ENCODE results near the gene CINP.
A peak's percentile ranks its signal among the peaks of the same experiment; 100 is the strongest.

Gene CINP

GRCh38 chr14:102315121-102315520 is 47.6 kb downstream of the CINP start:
- no peak overlapping the region for H4K91ac ChIP-seq (ENCODE audit: low read length)
- DNase-seq = no peak

GRCh38 chr14:102314242-102315011 is 48.3 kb downstream of the CINP start:
- Histone ChIP-seq H3K27me3 (ENCODE audit: control insufficient read depth in 1 of 2, insufficient read depth in 1 of 2, low read length in 2 of 2) (no peaks in the 10 kb centered on the region), H2BK5ac (ENCODE audit: low read depth, low read length, poor library complexity, severe bottlenecking) (no peak overlapping the region), H2BK120ac (ENCODE audit: low read depth, low read length) (no peak overlapping the region), H3K23ac (ENCODE audit: low read length in 2 of 2) (no peak overlapping the region), H3K18ac (ENCODE audit: low read depth in 1 of 2, low read length in 2 of 2) (peak overlapping the region in 1 of 2 experiments; percentile 85), H3K36me3 (ENCODE audit: control insufficient read depth in 1 of 2, insufficient read depth in 2 of 2, low read depth in 1 of 2, low read length in 2 of 2) (no peaks in the 10 kb centered on the region), H4K91ac (ENCODE audit: low read length) (no peak overlapping the region), H3K14ac (ENCODE audit: low read length in 2 of 2) (peak overlapping the region in 1 of 2 experiments; percentile 51), H2BK15ac (ENCODE audit: low read depth, poor library complexity, severe bottlenecking) (peak overlapping the region; percentile 44), H3K4me1 (ENCODE audit: control insufficient read depth, insufficient read depth, low read depth, low read length) (peaks cover 15% of the 10 kb centered on the region), H3K9me3 (ENCODE audit: control insufficient read depth, low read length) (no peaks in the 10 kb centered on the region), H2AK5ac (ENCODE audit: low read length, severe bottlenecking) (no peak overlapping the region), H3K27ac (ENCODE audit: low read length, poor library complexity, severe bottlenecking) (no peak overlapping the region), H3K4me3 (ENCODE audit: insufficient read depth in 1 of 2, low read depth in 1 of 2, low read length in 2 of 2) (peak overlapping the region; percentile 62 to 70), H3K79me1 (replicated peaks; ENCODE audit: low read length, poor library complexity, severe bottlenecking) (no peaks in the 10 kb centered on the region), H3K9ac (ENCODE audit: low read length) (peak overlapping the region; percentile 77), H3K4me2 (ENCODE audit: low read length, poor library complexity, severe bottlenecking) (peak overlapping the region; percentile 96), H4K8ac (ENCODE audit: low read length) (peak overlapping the region; percentile 52), H3K4ac (ENCODE audit: low read depth in 1 of 2, low read length in 2 of 2) (no peak overlapping the region), H2AFZ (ENCODE audit: low read depth, low read length) (peak overlapping the region; percentile 46), H2BK12ac (ENCODE audit: low read length in 2 of 2) (peak overlapping the region in 1 of 2 experiments; percentile 79)
- 6% methylated on average over 49 of the region's 52 CpGs for WGBS
- DNase-seq = peak; percentile 79

More at GRCh38 chr14:102315121-102315520, 47.6 kb downstream of the CINP start:
- no peak overlapping the region for H2BK120ac ChIP-seq (ENCODE audit: low read depth, low read length)
- no peak overlapping the region for H3K27ac ChIP-seq (ENCODE audit: low read length, poor library complexity, severe bottlenecking)
- H3K14ac ChIP-seq (ENCODE audit: low read length in 2 of 2) = no peak overlapping the region
- H3K23ac ChIP-seq (ENCODE audit: low read length in 2 of 2) = peak overlapping the region in 1 of 2 experiments; percentile 26
- no peak overlapping the region for H2BK15ac ChIP-seq (ENCODE audit: low read depth, poor library complexity, severe bottlenecking)
- no peak overlapping the region for H2BK12ac ChIP-seq (ENCODE audit: low read length in 2 of 2)
- no peak overlapping the region for H3K4ac ChIP-seq (ENCODE audit: low read depth in 1 of 2, low read length in 2 of 2)
- H3K4me3 ChIP-seq (ENCODE audit: insufficient read depth in 1 of 2, low read depth in 1 of 2, low read length in 2 of 2) = no peak overlapping the region
- H3K4me2 ChIP-seq (ENCODE audit: low read length, poor library complexity, severe bottlenecking) = no peak overlapping the region
- no peak overlapping the region for H2BK5ac ChIP-seq (ENCODE audit: low read depth, low read length, poor library complexity, severe bottlenecking)
- no peaks in the 10 kb centered on the region for H3K36me3 ChIP-seq (ENCODE audit: control insufficient read depth in 1 of 2, insufficient read depth in 2 of 2, low read depth in 1 of 2, low read length in 2 of 2)
- no peaks in the 10 kb centered on the region for H3K9me3 ChIP-seq (ENCODE audit: control insufficient read depth, low read length)
- peaks cover 15% of the 10 kb centered on the region for H3K4me1 ChIP-seq (ENCODE audit: control insufficient read depth, insufficient read depth, low read depth, low read length)
- H4K8ac ChIP-seq (ENCODE audit: low read length) = no peak overlapping the region
- H3K27me3 ChIP-seq (ENCODE audit: control insufficient read depth in 1 of 2, insufficient read depth in 1 of 2, low read length in 2 of 2) = no peaks in the 10 kb centered on the region
- H3K18ac ChIP-seq (ENCODE audit: low read depth in 1 of 2, low read length in 2 of 2) = no peak overlapping the region
- H2AFZ ChIP-seq (ENCODE audit: low read depth, low read length) = no peak overlapping the region
- no peaks in the 10 kb centered on the region for H3K79me1 ChIP-seq (replicated peaks; ENCODE audit: low read length, poor library complexity, severe bottlenecking)
- peak overlapping the region; percentile 25 for H2AK5ac ChIP-seq (ENCODE audit: low read length, severe bottlenecking)
- 92% methylated on average over 6 of the region's 6 CpGs for WGBS
- no peak overlapping the region for H3K9ac ChIP-seq (ENCODE audit: low read length)

DNA sequence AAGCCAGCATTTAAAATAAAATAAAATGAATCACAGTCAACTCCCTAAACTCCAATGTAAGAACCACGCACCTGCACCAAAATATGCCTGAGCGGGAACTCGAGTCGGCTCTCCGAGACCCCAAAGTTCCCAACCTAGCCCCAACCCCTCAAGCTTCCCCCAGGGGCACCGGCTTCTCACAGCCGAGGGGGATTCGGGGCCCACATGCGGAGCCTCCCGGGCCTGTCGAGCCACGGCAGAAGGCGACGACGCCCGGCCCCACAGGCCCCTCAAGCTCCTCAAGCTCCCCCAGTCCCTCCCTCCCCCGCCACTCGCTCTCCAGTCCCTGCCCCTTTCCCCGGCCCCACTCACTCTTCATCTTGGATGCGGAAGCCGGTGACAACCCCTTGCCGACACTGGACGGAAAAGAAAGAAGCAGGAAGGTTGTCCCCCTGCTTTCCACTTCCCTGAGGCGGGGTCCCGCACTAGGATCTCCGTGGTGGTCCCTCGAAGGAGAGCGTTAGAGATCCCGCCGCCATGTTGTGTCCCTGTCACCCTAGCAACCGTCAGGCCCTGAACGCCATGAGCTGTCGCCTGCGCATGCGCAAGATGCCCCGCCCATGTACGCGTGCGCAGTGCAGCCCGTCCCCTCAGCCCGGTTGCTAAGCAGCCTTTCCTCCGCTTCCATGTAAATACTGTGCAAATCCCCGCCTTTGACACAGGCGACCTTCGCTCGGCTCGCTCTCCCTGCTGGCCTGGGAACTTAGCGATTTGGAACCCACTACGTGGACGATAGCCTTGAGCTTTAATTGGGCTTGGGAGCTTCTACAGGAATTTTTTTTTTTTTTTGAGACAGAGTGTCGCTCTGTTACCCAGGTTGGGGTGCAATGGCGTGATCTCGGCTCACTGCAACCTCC is 57.8 kb downstream of the CINP start, which contains the start of gene MOK:
TSS of gene MOK (minus strand) at position 554 of the 896 bp plus-strand sequence. CDS start at position 358, 196 bp downstream.
- peaks cover 2% of the 10 kb centered on the region for H3K4me1 ChIP-seq (ENCODE audit: control insufficient read depth, insufficient read depth, low read depth, low read length)
- no peak within 1 kb of the TSS for H2BK15ac ChIP-seq (ENCODE audit: low read depth, poor library complexity, severe bottlenecking)
- DNase-seq = peak; percentile 98
- H2BK120ac ChIP-seq (ENCODE audit: low read depth, low read length) = no peak within 1 kb of the TSS
- no peaks in the 10 kb centered on the region for H3K27me3 ChIP-seq (ENCODE audit: control insufficient read depth in 1 of 2, insufficient read depth in 1 of 2, low read length in 2 of 2)
- H2AK5ac ChIP-seq (ENCODE audit: low read length, severe bottlenecking) = no peak within 1 kb of the TSS
- peak within 1 kb of the TSS; percentile 69 for H3K4me2 ChIP-seq (ENCODE audit: low read length, poor library complexity, severe bottlenecking)
- peak within 1 kb of the TSS; percentile 99 for H3K9ac ChIP-seq (ENCODE audit: low read length)
- peak within 1 kb of the TSS; percentile 57 for H2AFZ ChIP-seq (ENCODE audit: low read depth, low read length)
- no peak within 1 kb of the TSS for H2BK12ac ChIP-seq (ENCODE audit: low read length in 2 of 2)
- H3K4ac ChIP-seq (ENCODE audit: low read depth in 1 of 2, low read length in 2 of 2) = no peak within 1 kb of the TSS
- no peak within 1 kb of the TSS for H3K18ac ChIP-seq (ENCODE audit: low read depth in 1 of 2, low read length in 2 of 2)
- H2BK5ac ChIP-seq (ENCODE audit: low read depth, low read length, poor library complexity, severe bottlenecking) = no peak within 1 kb of the TSS
- peaks cover 3% of the 10 kb centered on the region for H3K79me1 ChIP-seq (replicated peaks; ENCODE audit: low read length, poor library complexity, severe bottlenecking)
- H3K9me3 ChIP-seq (ENCODE audit: control insufficient read depth, low read length) = no peaks in the 10 kb centered on the region
- H3K23ac ChIP-seq (ENCODE audit: low read length in 2 of 2) = no peak within 1 kb of the TSS
- H4K8ac ChIP-seq (ENCODE audit: low read length) = no peak within 1 kb of the TSS
- under 1% methylated on average over 43 of the region's 53 CpGs for WGBS
- peak within 1 kb of the TSS; percentile 80 to 95 for H3K4me3 ChIP-seq (ENCODE audit: insufficient read depth in 1 of 2, low read depth in 1 of 2, low read length in 2 of 2)
- no peak within 1 kb of the TSS for H3K14ac ChIP-seq (ENCODE audit: low read length in 2 of 2)
- H3K36me3 ChIP-seq (ENCODE audit: control insufficient read depth in 1 of 2, insufficient read depth in 2 of 2, low read depth in 1 of 2, low read length in 2 of 2) = no peaks in the 10 kb centered on the region
- H4K91ac ChIP-seq (ENCODE audit: low read length) = no peak within 1 kb of the TSS
- no peak within 1 kb of the TSS for H3K27ac ChIP-seq (ENCODE audit: low read length, poor library complexity, severe bottlenecking)

DNA sequence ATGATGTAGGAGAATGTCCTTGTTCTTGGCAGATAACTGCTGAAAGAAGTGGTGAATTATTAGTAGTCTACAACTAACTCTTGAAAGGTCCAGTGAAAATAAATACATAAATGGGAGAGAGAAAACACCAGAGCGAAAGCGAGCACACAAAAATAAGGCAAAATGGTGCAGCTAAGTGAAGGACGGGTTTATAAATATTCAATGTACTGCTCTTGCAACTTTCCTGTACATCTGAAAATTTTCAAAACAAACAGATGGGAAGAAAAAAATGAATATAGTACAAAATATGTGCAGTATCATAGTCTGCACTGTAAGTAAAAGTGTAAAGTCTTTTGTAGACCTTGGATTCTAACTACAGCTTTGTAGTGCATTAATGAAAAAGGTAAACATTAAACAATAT is 59.0 kb downstream of the CINP start:
- 100% methylated on average over 2 of the region's 3 CpGs for WGBS
- Histone ChIP-seq H3K27ac (ENCODE audit: low read length, poor library complexity, severe bottlenecking) (no peak overlapping the region), H2BK12ac (ENCODE audit: low read length in 2 of 2) (no peak overlapping the region), H3K27me3 (ENCODE audit: control insufficient read depth in 1 of 2, insufficient read depth in 1 of 2, low read length in 2 of 2) (no peaks in the 10 kb centered on the region), H4K91ac (ENCODE audit: low read length) (no peak overlapping the region), H3K23ac (ENCODE audit: low read length in 2 of 2) (no peak overlapping the region), H2AK5ac (ENCODE audit: low read length, severe bottlenecking) (no peak overlapping the region), H3K18ac (ENCODE audit: low read depth in 1 of 2, low read length in 2 of 2) (no peak overlapping the region), H2AFZ (ENCODE audit: low read depth, low read length) (no peak overlapping the region), H2BK5ac (ENCODE audit: low read depth, low read length, poor library complexity, severe bottlenecking) (no peak overlapping the region), H4K8ac (ENCODE audit: low read length) (no peak overlapping the region), H3K4me1 (ENCODE audit: control insufficient read depth, insufficient read depth, low read depth, low read length) (peaks cover 4% of the 10 kb centered on the region), H2BK120ac (ENCODE audit: low read depth, low read length) (no peak overlapping the region), H3K14ac (ENCODE audit: low read length in 2 of 2) (no peak overlapping the region), H3K4ac (ENCODE audit: low read depth in 1 of 2, low read length in 2 of 2) (no peak overlapping the region), H3K36me3 (ENCODE audit: control insufficient read depth in 1 of 2, insufficient read depth in 2 of 2, low read depth in 1 of 2, low read length in 2 of 2) (peaks cover 0 to 2% of the 10 kb centered on the region in 2 experiments), H3K4me2 (ENCODE audit: low read length, poor library complexity, severe bottlenecking) (no peak overlapping the region), H3K79me1 (replicated peaks; ENCODE audit: low read length, poor library complexity, severe bottlenecking) (peaks cover 10% of the 10 kb centered on the region), H3K4me3 (ENCODE audit: insufficient read depth in 1 of 2, low read depth in 1 of 2, low read length in 2 of 2) (peak overlapping the region in 1 of 2 experiments; percentile 95), H2BK15ac (ENCODE audit: low read depth, poor library complexity, severe bottlenecking) (no peak overlapping the region), H3K9me3 (ENCODE audit: control insufficient read depth, low read length) (no peaks in the 10 kb centered on the region), H3K9ac (ENCODE audit: low read length) (peak overlapping the region; percentile 99)
- no peak for DNase-seq
